GM23248 (cell line): ENCODE results near the gene HDC. TPM values are rescaled to one million over a fixed set of nuclear protein-coding genes. Genes with fewer than 3 reads are reported as not detected.
A peak's percentile ranks its signal among the peaks of the same experiment; 100 is the strongest.

Source experiments
- DNase-seq: peaks from one replicate; pipeline ENCODE4 v3.0.0-alpha.2; 2015
- H2AFZ ChIP-seq: fragments of 200-600 bp; sonication (generic); 2 replicates; pipeline ENCODE4 v1.6.1; 2016; ENCODE audit warnings: antibody characterized with exemption
- H3F3A ChIP-seq: fragments of 200-600 bp; sonication (generic); 2 replicates; pipeline ENCODE4 v1.6.1; 2016; ENCODE audit warnings: mild to moderate bottlenecking, antibody characterized with exemption, mixed run types; ENCODE audit not compliant: insufficient read depth
- H3K27ac ChIP-seq: fragments of 200-600 bp; sonication (generic); 2 replicates; pipeline ENCODE4 v1.5.1; 2016; ENCODE audit warnings: mild to moderate bottlenecking
- H3K27me3 ChIP-seq: fragments of 200-600 bp; sonication (generic); replicated peaks from 2 replicates; pipeline ENCODE4 v1.6.1; 2016; ENCODE audit warnings: mild to moderate bottlenecking; ENCODE audit not compliant: insufficient read depth
- H3K36me3 ChIP-seq: fragments of 200-600 bp; sonication (generic); 2 replicates; pipeline ENCODE4 v1.6.1; 2016; ENCODE audit warnings: low read depth, mild to moderate bottlenecking
- H3K4me1 ChIP-seq: fragments of 200-600 bp; sonication (generic); 2 replicates; pipeline ENCODE4 v1.6.1; 2016; ENCODE audit warnings: mild to moderate bottlenecking; ENCODE audit not compliant: insufficient read depth
- H3K4me2 ChIP-seq: fragments of 200-600 bp; sonication (generic); one replicate; pipeline ENCODE4 v1.6.1; 2016; ENCODE audit warnings: mild to moderate bottlenecking; ENCODE audit not compliant: unreplicated experiment
- H3K4me3 ChIP-seq: fragments of 200-600 bp; sonication (generic); 2 replicates; pipeline ENCODE4 v1.5.1; 2016; ENCODE audit warnings: mild to moderate bottlenecking
- H3K79me2 ChIP-seq: fragments of 200-600 bp; sonication (generic); 2 replicates; pipeline ENCODE4 v1.6.1; 2016; ENCODE audit warnings: mild to moderate bottlenecking; ENCODE audit not compliant: insufficient read depth
- H3K9ac ChIP-seq: fragments of 200-600 bp; sonication (generic); 2 replicates; pipeline ENCODE4 v1.6.1; 2016; ENCODE audit warnings: mild to moderate bottlenecking
- H3K9me2 ChIP-seq: fragments of 200-600 bp; sonication (generic); 2 replicates; pipeline ENCODE4 v1.6.1; 2016; ENCODE audit warnings: mixed run types, mild to moderate bottlenecking, moderate library complexity; ENCODE audit not compliant: insufficient read depth
- H3K9me3 ChIP-seq: fragments of 200-600 bp; sonication (generic); one replicate; pipeline ENCODE4 v1.6.1; 2017; ENCODE audit warnings: low read depth
- H4K20me1 ChIP-seq: fragments of 200-600 bp; sonication (generic); 2 replicates; pipeline ENCODE4 v1.6.0; 2016; ENCODE audit not compliant: insufficient read depth
- EZH2 ChIP-seq: fragments of 200-600 bp; sonication (generic); IDR thresholded peaks from 2 replicates; pipeline ENCODE4 v1.6.1; 2018; ENCODE audit warnings: antibody characterized with exemption, mild to moderate bottlenecking; ENCODE audit not compliant: insufficient read depth, poor library complexity, severe bottlenecking
- EZH2phosphoT487 ChIP-seq: fragments of 200-600 bp; sonication (generic); IDR thresholded peaks from 2 replicates; pipeline ENCODE4 v1.6.1; 2018; ENCODE audit warnings: antibody characterized with exemption, moderate library complexity, mild to moderate bottlenecking, low read depth; ENCODE audit not compliant: insufficient read depth
- WGBS, 2 experiments: methylation state at CpG; one replicate each; pipeline ENCODE4 v1.1.6; 2015 to 2017; ENCODE audit warnings: low lambda C conversion rate in 2 of 2, low coverage in 1 of 2; ENCODE audit errors: missing lambda C conversion rate in 2 of 2; 5-methylcytosine and 5-hydroxymethylcytosine counted together
- in situ Hi-C: fragments of 300-500 bp; cut with MboI; formaldehyde crosslinking; loops from 2 replicates; pipeline ENCODE4 v1.15.0; 2020
- polyA plus RNA-seq: library from polyadenylated mRNA; unstranded; fragments of >200 nt; fragmentation: Nextera tagmentation; extraction: Ambion mirVana; gene quantifications from 2 replicates; pipeline ENCODE4 v1.2.1, GENCODE V29; 2016
- total RNA-seq: library from RNA; depleted of rRNA; stranded (reverse); fragments of >200 nt; shearing (Covaris generic); gene quantifications from 2 replicates; pipeline ENCODE4 v1.2.3, GENCODE V29; 2014

HDC gene
- total and polyA plus RNA-seq, 2 experiments from 2014 or later = not detected

- TF ChIP-seq EZH2phosphoT487 (no peak), EZH2 (no peak)
- no peak overlapping the region for H3K27ac ChIP-seq
- H3K4me1 ChIP-seq = peaks cover 9% of the 10 kb centered on the region
- no peaks in the 10 kb centered on the region for H3F3A ChIP-seq
- no peak overlapping the region for H3K9ac ChIP-seq
- H3K4me2 ChIP-seq = no peak overlapping the region
- no peaks in the 10 kb centered on the region for H3K9me2 ChIP-seq
- in situ Hi-C loops = no loop called here
- no peaks in the 10 kb centered on the region for H3K9me3 ChIP-seq
- WGBS, 2 experiments = 90 to 92% methylated on average over 2 of the region's 2 CpGs
- no peak for DNase-seq
- H4K20me1 ChIP-seq = no peaks in the 10 kb centered on the region
- H3K36me3 ChIP-seq = no peaks in the 10 kb centered on the region
- peaks cover 19% of the 10 kb centered on the region; the same call in 1 of the 2 replicates for H3K27me3 ChIP-seq
- no peak overlapping the region for H2AFZ ChIP-seq
- H3K79me2 ChIP-seq = no peaks in the 10 kb centered on the region
- no peak overlapping the region for H3K4me3 ChIP-seq
Observed at GRCh38 chr15:50244959-50245624, 20.4 kb downstream of the HDC start.

GRCh38 chr15:50244153-50244552, 21.4 kb downstream of the HDC start:
- Histone ChIP-seq H3K4me3 (no peak overlapping the region), H3K4me1 (peaks cover 9% of the 10 kb centered on the region), H3K9me2 (no peaks in the 10 kb centered on the region), H4K20me1 (no peaks in the 10 kb centered on the region), H3K9me3 (no peaks in the 10 kb centered on the region), H3K4me2 (no peak overlapping the region), H3F3A (no peaks in the 10 kb centered on the region), H2AFZ (no peak overlapping the region), H3K79me2 (no peaks in the 10 kb centered on the region), H3K27ac (no peak overlapping the region), H3K36me3 (no peaks in the 10 kb centered on the region), H3K9ac (no peak overlapping the region), H3K27me3 (peaks cover 14% of the 10 kb centered on the region; the same call in 1 of the 2 replicates)
- TF ChIP-seq EZH2 (no peak), EZH2phosphoT487 (no peak)
- 96 to 100% methylated on average over 1 of the region's 1 CpG for WGBS, 2 experiments
- in situ Hi-C loops = no loop called here
- no peak for DNase-seq

- DNase-seq = peak; percentile 76
- Histone ChIP-seq H3K4me3 (no peak overlapping the region), H3K27me3 (no peaks in the 10 kb centered on the region; the same call in 1 of the 2 replicates), H2AFZ (0 out of 2 replicates have a peak overlapping the region, but pooled peaks have one; percentile 26), H4K20me1 (no peaks in the 10 kb centered on the region), H3K27ac (no peak overlapping the region), H3K9ac (no peak overlapping the region), H3K9me3 (no peaks in the 10 kb centered on the region), H3K9me2 (no peaks in the 10 kb centered on the region), H3K4me1 (peaks cover 9% of the 10 kb centered on the region), H3K79me2 (no peaks in the 10 kb centered on the region), H3K36me3 (no peaks in the 10 kb centered on the region), H3K4me2 (no peak overlapping the region), H3F3A (no peaks in the 10 kb centered on the region)
- WGBS, 2 experiments = 52 to 59% methylated on average over 5 of the region's 5 CpGs
- TF ChIP-seq EZH2 = no peak
- TF ChIP-seq EZH2phosphoT487 = 0 out of 2 replicates have a peak, but pooled peaks have one; percentile 78
- in situ Hi-C loops = no loop called here
Observed at GRCh38 chr15:50241684-50242450, 23.7 kb downstream of the HDC start.

- no peaks in the 10 kb centered on the region for H3K9me3 ChIP-seq
- no peaks in the 10 kb centered on the region for H3F3A ChIP-seq
- H3K27ac ChIP-seq = no peak overlapping the region
- no peak overlapping the region for H2AFZ ChIP-seq
- H3K27me3 ChIP-seq = no peaks in the 10 kb centered on the region
- in situ Hi-C loops = no loop called here
- peaks cover 9% of the 10 kb centered on the region for H3K4me1 ChIP-seq
- no peak for DNase-seq
- H3K4me2 ChIP-seq = no peak overlapping the region
- no peak overlapping the region for H3K4me3 ChIP-seq
- 70 to 75% methylated on average over 2 of the region's 2 CpGs for WGBS, 2 experiments
- no peaks in the 10 kb centered on the region for H4K20me1 ChIP-seq
- H3K79me2 ChIP-seq = no peaks in the 10 kb centered on the region
- H3K9me2 ChIP-seq = no peaks in the 10 kb centered on the region
- no peaks in the 10 kb centered on the region for H3K36me3 ChIP-seq
- H3K9ac ChIP-seq = no peak overlapping the region
- TF ChIP-seq EZH2 = no peak
- TF ChIP-seq EZH2phosphoT487 = no peak
Observed at GRCh38 chr15:50238255-50238654, 27.3 kb downstream of the HDC start.
